K562 (cell line): ENCODE measurements around the gene BCL2L1. TPM values are rescaled to one million over a fixed set of nuclear protein-coding genes. Genes with fewer than 3 reads are reported as not detected.

ENCODE experiments used
- GABPB1 ChIP-seq: sonication (generic); formaldehyde crosslinking; IDR thresholded peaks from 2 replicates; pipeline ENCODE4 v1.8.0; 2022; ENCODE audit warnings: mild to moderate bottlenecking, missing genetic modification reagents
- GATAD2A ChIP-seq: fragments of 450-650 bp; IDR thresholded peaks from 2 replicates; pipeline ENCODE4 v1.6.1; 2017
- HDGF ChIP-seq: fragments of 450-650 bp; IDR thresholded peaks from 2 replicates; pipeline ENCODE4 v1.6.1; 2016
- NR2C1 ChIP-seq, 2 experiments: fragments of 450-650 bp; IDR thresholded peaks; 2 replicates each; pipeline ENCODE4 v1.6.1; 2017; ENCODE audit warnings: mild to moderate bottlenecking in 2 of 2, antibody characterized with exemption in 1 of 2, inconsistent platforms in 1 of 2, missing compliant biosample characterization in 1 of 2, missing genetic modification characterization in 1 of 2
- RB1 ChIP-seq: fragments of 450-650 bp; IDR thresholded peaks from 2 replicates; pipeline ENCODE4 v1.6.1; 2017; ENCODE audit warnings: low read depth, mild to moderate bottlenecking
- ZBTB17 ChIP-seq: fragments of 450-650 bp; formaldehyde crosslinking; IDR thresholded peaks from 2 replicates; pipeline ENCODE4 v1.4.0; 2020; ENCODE audit warnings: mild to moderate bottlenecking
- ZNF146 ChIP-seq: IDR thresholded peaks from one replicate; pipeline ENCODE4 v1.6.1; 2018; ENCODE audit warnings: missing compliant biosample characterization; ENCODE audit not compliant: unreplicated experiment
- ZNF785 ChIP-seq: fragments of 250-450 bp; sonication (Bioruptor Pico); IDR thresholded peaks from 2 replicates; pipeline ENCODE4 v1.4.0; 2020; ENCODE audit warnings: mild to moderate bottlenecking
- polyA plus RNA-seq, 8 experiments: library from polyadenylated mRNA; depleted of rRNA in 4 of 8; stranded (reverse) in 5 of 8; unstranded in 3 of 8; fragments of >200 nt; fragmentation: Nextera tagmentation in 2 of 8; fragmentation: Illumina TruSeq in 1 of 8; extraction: Ambion mirVana in 2 of 8; extraction: Trizol in 1 of 8; gene quantifications; 2 replicates each; pipeline versions ENCODE4 v1.2.1 to v1.2.3, GENCODE V29; 2011 to 2014; ENCODE audit warnings: inconsistent platforms in 1 of 8, missing spikeins in 1 of 8
- total RNA-seq, 7 experiments: library from RNA; depleted of rRNA in 6 of 7; stranded (reverse); fragments of >200 nt in 6 of 7; fragmentation: Illumina TruSeq in 2 of 7; extraction: Trizol in 2 of 7; gene quantifications; 2 replicates each; pipeline versions ENCODE4 v1.2.1 to v1.2.3, GENCODE V29; 2011 to 2021; ENCODE audit warnings: low replicate concordance in 1 of 7
- TF ChIP-seq, protein P1 (sequence below), 2 experiments: fragments of 450-650 bp in 1 of 2; sonication (generic) in 1 of 2; formaldehyde crosslinking in 1 of 2; IDR thresholded peaks; 2 replicates each; pipeline versions ENCODE4 v1.7.1 to v1.9.0; 2016 to 2022; ENCODE audit warnings: inconsistent platforms in 1 of 2, mild to moderate bottlenecking in 1 of 2, missing genetic modification reagents in 1 of 2
- TF ChIP-seq, protein P2 (sequence below): fragments of 200-800 bp; sonication (Bioruptor generic); IDR thresholded peaks from 2 replicates; pipeline ENCODE4 v1.6.1; 2017; ENCODE audit warnings: missing genetic modification characterization, missing compliant biosample characterization
- TF ChIP-seq, protein P3 (sequence below), 2 experiments: IDR thresholded peaks in 1 of 2; conservative IDR thresholded peaks in 1 of 2; 2 replicates each; pipeline ENCODE4 v1.6.1; 2016; ENCODE audit warnings: low read depth in 2 of 2, mild to moderate bottlenecking in 1 of 2, missing compliant biosample characterization in 1 of 2, missing genetic modification characterization in 1 of 2, moderate library complexity in 1 of 2
- TF ChIP-seq, protein P4 (sequence below): fragments of 450-650 bp; IDR thresholded peaks from 2 replicates; pipeline ENCODE4 v1.6.1; 2016; ENCODE audit warnings: low read depth, mild to moderate bottlenecking, moderate library complexity

Gene BCL2L1
- total and polyA plus RNA-seq, 9 of the 15 experiments (the other 6 are each of a cell fraction or from before 2014, with no cell fraction given), result 3.3 to 182 (median 120) TPM

DNA sequence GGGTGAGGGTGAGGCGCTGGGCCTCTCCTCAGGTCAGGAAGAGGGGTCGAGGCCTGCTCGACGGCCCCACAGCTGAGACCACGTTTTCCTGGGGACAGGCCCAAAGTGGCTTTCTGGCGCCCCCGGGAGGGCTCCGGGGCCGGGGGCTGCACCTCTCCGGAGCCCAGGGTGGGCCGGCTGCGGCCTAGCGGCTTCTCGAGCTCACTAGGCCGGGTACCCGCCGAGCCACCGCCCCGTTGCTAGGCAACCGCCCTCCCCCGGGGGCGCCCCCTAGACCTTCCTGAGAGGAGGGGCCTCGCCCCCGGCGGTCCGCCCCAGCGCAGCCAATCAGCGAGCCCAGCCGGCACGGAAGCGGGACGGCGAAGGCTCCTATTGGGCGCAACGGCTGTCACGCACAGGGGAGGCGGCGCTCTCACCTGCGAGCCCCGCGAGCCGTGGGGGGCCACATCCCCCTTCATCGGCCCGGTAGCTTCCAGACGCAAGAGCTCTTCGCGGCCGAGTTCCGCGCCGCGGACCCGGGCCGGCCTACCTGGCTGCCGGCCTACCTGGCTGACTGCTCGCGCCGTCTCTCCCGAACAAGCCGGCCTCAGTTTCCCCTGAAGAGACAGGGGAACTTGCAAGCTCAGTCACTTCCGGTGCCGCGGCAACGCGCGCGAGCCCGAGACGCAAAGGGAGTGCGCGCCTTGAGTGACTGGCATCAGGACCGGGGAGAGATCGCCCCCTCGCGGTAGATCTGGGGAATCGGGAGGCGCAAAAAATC lies 831 bp upstream of the BCL2L1 start (continued):
- TF ChIP-seq, protein P1, sequence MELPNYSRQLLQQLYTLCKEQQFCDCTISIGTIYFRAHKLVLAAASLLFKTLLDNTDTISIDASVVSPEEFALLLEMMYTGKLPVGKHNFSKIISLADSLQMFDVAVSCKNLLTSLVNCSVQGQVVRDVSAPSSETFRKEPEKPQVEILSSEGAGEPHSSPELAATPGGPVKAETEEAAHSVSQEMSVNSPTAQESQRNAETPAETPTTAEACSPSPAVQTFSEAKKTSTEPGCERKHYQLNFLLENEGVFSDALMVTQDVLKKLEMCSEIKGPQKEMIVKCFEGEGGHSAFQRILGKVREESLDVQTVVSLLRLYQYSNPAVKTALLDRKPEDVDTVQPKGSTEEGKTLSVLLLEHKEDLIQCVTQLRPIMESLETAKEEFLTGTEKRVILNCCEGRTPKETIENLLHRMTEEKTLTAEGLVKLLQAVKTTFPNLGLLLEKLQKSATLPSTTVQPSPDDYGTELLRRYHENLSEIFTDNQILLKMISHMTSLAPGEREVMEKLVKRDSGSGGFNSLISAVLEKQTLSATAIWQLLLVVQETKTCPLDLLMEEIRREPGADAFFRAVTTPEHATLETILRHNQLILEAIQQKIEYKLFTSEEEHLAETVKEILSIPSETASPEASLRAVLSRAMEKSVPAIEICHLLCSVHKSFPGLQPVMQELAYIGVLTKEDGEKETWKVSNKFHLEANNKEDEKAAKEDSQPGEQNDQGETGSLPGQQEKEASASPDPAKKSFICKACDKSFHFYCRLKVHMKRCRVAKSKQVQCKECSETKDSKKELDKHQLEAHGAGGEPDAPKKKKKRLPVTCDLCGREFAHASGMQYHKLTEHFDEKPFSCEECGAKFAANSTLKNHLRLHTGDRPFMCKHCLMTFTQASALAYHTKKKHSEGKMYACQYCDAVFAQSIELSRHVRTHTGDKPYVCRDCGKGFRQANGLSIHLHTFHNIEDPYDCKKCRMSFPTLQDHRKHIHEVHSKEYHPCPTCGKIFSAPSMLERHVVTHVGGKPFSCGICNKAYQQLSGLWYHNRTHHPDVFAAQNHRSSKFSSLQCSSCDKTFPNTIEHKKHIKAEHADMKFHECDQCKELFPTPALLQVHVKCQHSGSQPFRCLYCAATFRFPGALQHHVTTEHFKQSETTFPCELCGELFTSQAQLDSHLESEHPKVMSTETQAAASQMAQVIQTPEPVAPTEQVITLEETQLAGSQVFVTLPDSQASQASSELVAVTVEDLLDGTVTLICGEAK (IDR thresholded peaks at IDR 0.05), result peak; percentile 87
- TF ChIP-seq, protein P1 (CRISPR knock-in tag; IDR thresholded peaks at IDR 0.05), result no peak
- TF ChIP-seq GABPB1 (CRISPR knock-in tag) (peak; percentile 95), ZBTB17 (CRISPR knock-in tag) (peak; percentile 19; the same call in 1 of the 2 replicates), GATAD2A (peak; percentile 85), RB1 (peak; percentile 66), ZNF146 (CRISPR knock-in tag) (no peak), ZNF785 (no peak), NR2C1 (IDR thresholded peaks at IDR 0.05) (no peak), NR2C1 (tag; IDR thresholded peaks at IDR 0.05) (no peak), HDGF (no peak)
- TF ChIP-seq, protein P2, sequence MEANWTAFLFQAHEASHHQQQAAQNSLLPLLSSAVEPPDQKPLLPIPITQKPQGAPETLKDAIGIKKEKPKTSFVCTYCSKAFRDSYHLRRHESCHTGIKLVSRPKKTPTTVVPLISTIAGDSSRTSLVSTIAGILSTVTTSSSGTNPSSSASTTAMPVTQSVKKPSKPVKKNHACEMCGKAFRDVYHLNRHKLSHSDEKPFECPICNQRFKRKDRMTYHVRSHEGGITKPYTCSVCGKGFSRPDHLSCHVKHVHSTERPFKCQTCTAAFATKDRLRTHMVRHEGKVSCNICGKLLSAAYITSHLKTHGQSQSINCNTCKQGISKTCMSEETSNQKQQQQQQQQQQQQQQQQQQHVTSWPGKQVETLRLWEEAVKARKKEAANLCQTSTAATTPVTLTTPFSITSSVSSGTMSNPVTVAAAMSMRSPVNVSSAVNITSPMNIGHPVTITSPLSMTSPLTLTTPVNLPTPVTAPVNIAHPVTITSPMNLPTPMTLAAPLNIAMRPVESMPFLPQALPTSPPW (CRISPR knock-in tag), result peak; percentile 99
- TF ChIP-seq, protein P3, sequence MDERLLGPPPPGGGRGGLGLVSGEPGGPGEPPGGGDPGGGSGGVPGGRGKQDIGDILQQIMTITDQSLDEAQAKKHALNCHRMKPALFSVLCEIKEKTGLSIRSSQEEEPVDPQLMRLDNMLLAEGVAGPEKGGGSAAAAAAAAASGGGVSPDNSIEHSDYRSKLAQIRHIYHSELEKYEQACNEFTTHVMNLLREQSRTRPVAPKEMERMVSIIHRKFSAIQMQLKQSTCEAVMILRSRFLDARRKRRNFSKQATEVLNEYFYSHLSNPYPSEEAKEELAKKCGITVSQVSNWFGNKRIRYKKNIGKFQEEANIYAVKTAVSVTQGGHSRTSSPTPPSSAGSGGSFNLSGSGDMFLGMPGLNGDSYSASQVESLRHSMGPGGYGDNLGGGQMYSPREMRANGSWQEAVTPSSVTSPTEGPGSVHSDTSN (CRISPR knock-in tag; IDR thresholded peaks at IDR 0.05; ENCODE audit: low read depth), result peak; percentile 96
- TF ChIP-seq, protein P3 (tag; conservative IDR thresholded peaks at IDR 0.05; ENCODE audit: low read depth), result peak; percentile 96
- TF ChIP-seq, protein P4, sequence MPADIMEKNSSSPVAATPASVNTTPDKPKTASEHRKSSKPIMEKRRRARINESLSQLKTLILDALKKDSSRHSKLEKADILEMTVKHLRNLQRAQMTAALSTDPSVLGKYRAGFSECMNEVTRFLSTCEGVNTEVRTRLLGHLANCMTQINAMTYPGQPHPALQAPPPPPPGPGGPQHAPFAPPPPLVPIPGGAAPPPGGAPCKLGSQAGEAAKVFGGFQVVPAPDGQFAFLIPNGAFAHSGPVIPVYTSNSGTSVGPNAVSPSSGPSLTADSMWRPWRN, result no peak
